ENCODE data around the gene SPARCL1.

- TF ChIP-seq, protein P1, sequence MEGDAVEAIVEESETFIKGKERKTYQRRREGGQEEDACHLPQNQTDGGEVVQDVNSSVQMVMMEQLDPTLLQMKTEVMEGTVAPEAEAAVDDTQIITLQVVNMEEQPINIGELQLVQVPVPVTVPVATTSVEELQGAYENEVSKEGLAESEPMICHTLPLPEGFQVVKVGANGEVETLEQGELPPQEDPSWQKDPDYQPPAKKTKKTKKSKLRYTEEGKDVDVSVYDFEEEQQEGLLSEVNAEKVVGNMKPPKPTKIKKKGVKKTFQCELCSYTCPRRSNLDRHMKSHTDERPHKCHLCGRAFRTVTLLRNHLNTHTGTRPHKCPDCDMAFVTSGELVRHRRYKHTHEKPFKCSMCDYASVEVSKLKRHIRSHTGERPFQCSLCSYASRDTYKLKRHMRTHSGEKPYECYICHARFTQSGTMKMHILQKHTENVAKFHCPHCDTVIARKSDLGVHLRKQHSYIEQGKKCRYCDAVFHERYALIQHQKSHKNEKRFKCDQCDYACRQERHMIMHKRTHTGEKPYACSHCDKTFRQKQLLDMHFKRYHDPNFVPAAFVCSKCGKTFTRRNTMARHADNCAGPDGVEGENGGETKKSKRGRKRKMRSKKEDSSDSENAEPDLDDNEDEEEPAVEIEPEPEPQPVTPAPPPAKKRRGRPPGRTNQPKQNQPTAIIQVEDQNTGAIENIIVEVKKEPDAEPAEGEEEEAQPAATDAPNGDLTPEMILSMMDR (IDR thresholded peaks at IDR 0.05), result no peak
- TF ChIP-seq POLR2A (IDR thresholded peaks at IDR 0.05) (no peak), EP300 (IDR thresholded peaks at IDR 0.05) (no peak)
Measured at GRCh38 chr4:87574996-87575395, 45.8 kb upstream of the SPARCL1 start.

Measured in tibial nerve (tissue), 4 donors.